Neural cell (in vitro differentiated cells): Measurements from ENCODE around the gene KLHL2. TPM values are rescaled to one million over a fixed set of nuclear protein-coding genes. Genes with fewer than 3 reads are reported as not detected.

Source experiments
- H2AFZ ChIP-seq: fragments of 200-600, 300-800 bp; sonication (generic), shearing (Covaris generic); 2 replicates; pipeline ENCODE4 v1.6.0; 2014; ENCODE audit warnings: low read depth, mild to moderate bottlenecking, antibody characterized with exemption, low read length, moderate library complexity
- H3F3A ChIP-seq: fragments of 200-600 bp; shearing (Covaris generic); 2 replicates; pipeline ENCODE4 v1.6.1; 2016; ENCODE audit warnings: mild to moderate bottlenecking, moderate library complexity, mixed read lengths, antibody characterized with exemption, low read length; ENCODE audit not compliant: insufficient read depth, poor library complexity, severe bottlenecking
- H3K27ac ChIP-seq: fragments of 200-600, 300-800 bp; sonication (generic), shearing (Covaris generic); 2 replicates; pipeline ENCODE4 v1.5.1; 2014; ENCODE audit warnings: mild to moderate bottlenecking, low read length, moderate library complexity
- H3K27me3 ChIP-seq: fragments of 300-800, 200-600 bp; sonication (generic), shearing (Covaris generic); 2 replicates; pipeline ENCODE4 v1.6.0; 2014; ENCODE audit warnings: mild to moderate bottlenecking, low read depth, low read length, moderate library complexity; ENCODE audit not compliant: insufficient read depth
- H3K36me3 ChIP-seq: fragments of 300-800, 200-600 bp; sonication (generic), shearing (Covaris generic); 2 replicates; pipeline ENCODE4 v1.5.1; 2014; ENCODE audit warnings: mild to moderate bottlenecking, antibody characterized with exemption, low read length, moderate library complexity; ENCODE audit not compliant: insufficient read depth
- H3K4me2 ChIP-seq: fragments of 300-800, 200-600 bp; sonication (generic), shearing (Covaris generic); 2 replicates; pipeline ENCODE4 v1.6.0; 2014; ENCODE audit warnings: mild to moderate bottlenecking, low read length
- H3K4me3 ChIP-seq: fragments of 300-800, 200-600 bp; sonication (generic), shearing (Covaris generic); 2 replicates; pipeline ENCODE4 v1.5.1; 2014; ENCODE audit warnings: mild to moderate bottlenecking, low read length, moderate library complexity
- H3K79me2 ChIP-seq: fragments of 200-600 bp; shearing (Covaris generic); replicated peaks from 2 replicates; pipeline ENCODE4 v1.6.0; 2014; ENCODE audit warnings: mild to moderate bottlenecking, low read length, moderate library complexity; ENCODE audit not compliant: insufficient read depth
- H3K9ac ChIP-seq: fragments of 300-800, 200-600 bp; sonication (generic), shearing (Covaris generic); 2 replicates; pipeline ENCODE4 v1.6.1; 2016; ENCODE audit warnings: mild to moderate bottlenecking, low read length, mixed read lengths
- H3K9me2 ChIP-seq: fragments of 200-600 bp; shearing (Covaris generic); 2 replicates; pipeline ENCODE4 v1.6.1; 2016; ENCODE audit warnings: mild to moderate bottlenecking, low read length, mixed read lengths; ENCODE audit not compliant: insufficient read depth
- H3K9me3 ChIP-seq: fragments of 200-600, 300-800 bp; sonication (generic), shearing (Covaris generic); 2 replicates; pipeline ENCODE4 v1.6.1; 2016; ENCODE audit warnings: mild to moderate bottlenecking, mixed run types, low read length, moderate library complexity, mixed read lengths
- H4K20me1 ChIP-seq: fragments of 200-600 bp; shearing (Covaris generic); 2 replicates; pipeline ENCODE4 v1.6.1; 2016; ENCODE audit warnings: mild to moderate bottlenecking, mixed run types; ENCODE audit not compliant: insufficient read depth
- EP300 ChIP-seq: fragments of 450-650 bp; conservative IDR thresholded peaks from 2 replicates; pipeline ENCODE4 v1.6.1; 2014; ENCODE audit warnings: antibody characterized with exemption, mild to moderate bottlenecking, moderate library complexity; ENCODE audit not compliant: poor library complexity, severe bottlenecking
- EZH2 ChIP-seq: fragments of 200-600, 300-800 bp; shearing (Covaris generic), sonication (generic); IDR thresholded peaks from 2 replicates; pipeline ENCODE4 v1.6.1; 2014; ENCODE audit warnings: antibody characterized with exemption, low read length, borderline replicate concordance, mild to moderate bottlenecking; ENCODE audit not compliant: insufficient read depth, poor library complexity, severe bottlenecking
- MXI1 ChIP-seq: fragments of 450-650 bp; conservative IDR thresholded peaks from 2 replicates; pipeline ENCODE4 v1.6.1; 2014; ENCODE audit warnings: antibody characterized with exemption, mild to moderate bottlenecking; ENCODE audit not compliant: poor library complexity, severe bottlenecking
- POLR2AphosphoS5 ChIP-seq: IDR thresholded peaks from 2 replicates; pipeline ENCODE4 v1.6.1; 2012
- RAD21 ChIP-seq: fragments of 450-650 bp; conservative IDR thresholded peaks from 2 replicates; pipeline ENCODE4 v1.6.1; 2014; ENCODE audit warnings: antibody characterized with exemption, mild to moderate bottlenecking, moderate library complexity
- SMC3 ChIP-seq: fragments of 450-650 bp; conservative IDR thresholded peaks from 2 replicates; pipeline ENCODE4 v1.6.1; 2014; ENCODE audit warnings: antibody characterized with exemption, mild to moderate bottlenecking, moderate library complexity; ENCODE audit not compliant: poor library complexity
- TAF1 ChIP-seq: IDR thresholded peaks from 2 replicates; pipeline ENCODE4 v1.6.1; 2012; ENCODE audit warnings: low read depth
- polyA plus RNA-seq: library from polyadenylated mRNA; depleted of rRNA; stranded (reverse); fragments of >200 nt; gene quantifications from 2 replicates; pipeline ENCODE4 v1.2.3, GENCODE V29; 2014
- TF ChIP-seq, protein P1 (sequence below): IDR thresholded peaks from 2 replicates; pipeline ENCODE4 v1.6.1; 2012; ENCODE audit warnings: borderline replicate concordance
- TF ChIP-seq, protein P2 (sequence below): fragments of 450-650 bp; IDR thresholded peaks from 2 replicates; pipeline ENCODE4 v1.5.1; 2014; ENCODE audit warnings: antibody characterized with exemption, mild to moderate bottlenecking, moderate library complexity; ENCODE audit not compliant: poor library complexity, severe bottlenecking

The KLHL2 gene
- polyA plus RNA-seq, 1 donor from 2014 or later: 42.8 TPM

DNA sequence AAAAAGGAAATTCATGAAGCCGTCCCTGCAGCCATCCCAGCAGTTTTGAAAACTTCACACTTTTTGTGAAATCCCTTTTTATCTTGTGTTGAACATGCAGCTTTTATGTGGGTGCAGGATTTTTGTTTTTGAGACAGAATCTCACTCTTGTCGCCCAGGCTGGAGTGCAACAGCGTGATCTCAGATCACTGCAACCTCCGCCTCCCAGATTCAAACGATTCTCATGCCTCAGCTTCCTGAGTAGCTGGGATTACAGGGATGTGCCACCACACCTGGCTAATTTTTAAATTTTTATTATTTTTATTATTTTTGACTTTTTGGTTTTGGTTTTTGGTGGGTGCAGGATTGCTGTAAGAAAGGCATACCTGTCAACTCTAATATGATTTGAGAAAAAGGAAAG is 112.1 kb downstream of the KLHL2 start:
- Histone ChIP-seq H3F3A (no peaks in the 10 kb centered on the region), H3K9ac (no peak overlapping the region), H3K27ac (no peak overlapping the region), H3K4me2 (no peak overlapping the region), H3K36me3 (no peaks in the 10 kb centered on the region), H3K9me3 (no peaks in the 10 kb centered on the region), H4K20me1 (no peaks in the 10 kb centered on the region), H3K27me3 (no peaks in the 10 kb centered on the region), H3K4me3 (no peak overlapping the region), H3K79me2 (peaks cover 2% of the 10 kb centered on the region), H2AFZ (no peak overlapping the region), H3K9me2 (no peaks in the 10 kb centered on the region)
- TF ChIP-seq, protein P1, sequence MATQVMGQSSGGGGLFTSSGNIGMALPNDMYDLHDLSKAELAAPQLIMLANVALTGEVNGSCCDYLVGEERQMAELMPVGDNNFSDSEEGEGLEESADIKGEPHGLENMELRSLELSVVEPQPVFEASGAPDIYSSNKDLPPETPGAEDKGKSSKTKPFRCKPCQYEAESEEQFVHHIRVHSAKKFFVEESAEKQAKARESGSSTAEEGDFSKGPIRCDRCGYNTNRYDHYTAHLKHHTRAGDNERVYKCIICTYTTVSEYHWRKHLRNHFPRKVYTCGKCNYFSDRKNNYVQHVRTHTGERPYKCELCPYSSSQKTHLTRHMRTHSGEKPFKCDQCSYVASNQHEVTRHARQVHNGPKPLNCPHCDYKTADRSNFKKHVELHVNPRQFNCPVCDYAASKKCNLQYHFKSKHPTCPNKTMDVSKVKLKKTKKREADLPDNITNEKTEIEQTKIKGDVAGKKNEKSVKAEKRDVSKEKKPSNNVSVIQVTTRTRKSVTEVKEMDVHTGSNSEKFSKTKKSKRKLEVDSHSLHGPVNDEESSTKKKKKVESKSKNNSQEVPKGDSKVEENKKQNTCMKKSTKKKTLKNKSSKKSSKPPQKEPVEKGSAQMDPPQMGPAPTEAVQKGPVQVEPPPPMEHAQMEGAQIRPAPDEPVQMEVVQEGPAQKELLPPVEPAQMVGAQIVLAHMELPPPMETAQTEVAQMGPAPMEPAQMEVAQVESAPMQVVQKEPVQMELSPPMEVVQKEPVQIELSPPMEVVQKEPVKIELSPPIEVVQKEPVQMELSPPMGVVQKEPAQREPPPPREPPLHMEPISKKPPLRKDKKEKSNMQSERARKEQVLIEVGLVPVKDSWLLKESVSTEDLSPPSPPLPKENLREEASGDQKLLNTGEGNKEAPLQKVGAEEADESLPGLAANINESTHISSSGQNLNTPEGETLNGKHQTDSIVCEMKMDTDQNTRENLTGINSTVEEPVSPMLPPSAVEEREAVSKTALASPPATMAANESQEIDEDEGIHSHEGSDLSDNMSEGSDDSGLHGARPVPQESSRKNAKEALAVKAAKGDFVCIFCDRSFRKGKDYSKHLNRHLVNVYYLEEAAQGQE: no peak
- TF ChIP-seq TAF1 (no peak), EZH2 (no peak), MXI1 (no peak), RAD21 (no peak), EP300 (no peak), SMC3 (no peak), POLR2AphosphoS5 (no peak)
- TF ChIP-seq, protein P2, sequence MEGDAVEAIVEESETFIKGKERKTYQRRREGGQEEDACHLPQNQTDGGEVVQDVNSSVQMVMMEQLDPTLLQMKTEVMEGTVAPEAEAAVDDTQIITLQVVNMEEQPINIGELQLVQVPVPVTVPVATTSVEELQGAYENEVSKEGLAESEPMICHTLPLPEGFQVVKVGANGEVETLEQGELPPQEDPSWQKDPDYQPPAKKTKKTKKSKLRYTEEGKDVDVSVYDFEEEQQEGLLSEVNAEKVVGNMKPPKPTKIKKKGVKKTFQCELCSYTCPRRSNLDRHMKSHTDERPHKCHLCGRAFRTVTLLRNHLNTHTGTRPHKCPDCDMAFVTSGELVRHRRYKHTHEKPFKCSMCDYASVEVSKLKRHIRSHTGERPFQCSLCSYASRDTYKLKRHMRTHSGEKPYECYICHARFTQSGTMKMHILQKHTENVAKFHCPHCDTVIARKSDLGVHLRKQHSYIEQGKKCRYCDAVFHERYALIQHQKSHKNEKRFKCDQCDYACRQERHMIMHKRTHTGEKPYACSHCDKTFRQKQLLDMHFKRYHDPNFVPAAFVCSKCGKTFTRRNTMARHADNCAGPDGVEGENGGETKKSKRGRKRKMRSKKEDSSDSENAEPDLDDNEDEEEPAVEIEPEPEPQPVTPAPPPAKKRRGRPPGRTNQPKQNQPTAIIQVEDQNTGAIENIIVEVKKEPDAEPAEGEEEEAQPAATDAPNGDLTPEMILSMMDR: no peak

DNA sequence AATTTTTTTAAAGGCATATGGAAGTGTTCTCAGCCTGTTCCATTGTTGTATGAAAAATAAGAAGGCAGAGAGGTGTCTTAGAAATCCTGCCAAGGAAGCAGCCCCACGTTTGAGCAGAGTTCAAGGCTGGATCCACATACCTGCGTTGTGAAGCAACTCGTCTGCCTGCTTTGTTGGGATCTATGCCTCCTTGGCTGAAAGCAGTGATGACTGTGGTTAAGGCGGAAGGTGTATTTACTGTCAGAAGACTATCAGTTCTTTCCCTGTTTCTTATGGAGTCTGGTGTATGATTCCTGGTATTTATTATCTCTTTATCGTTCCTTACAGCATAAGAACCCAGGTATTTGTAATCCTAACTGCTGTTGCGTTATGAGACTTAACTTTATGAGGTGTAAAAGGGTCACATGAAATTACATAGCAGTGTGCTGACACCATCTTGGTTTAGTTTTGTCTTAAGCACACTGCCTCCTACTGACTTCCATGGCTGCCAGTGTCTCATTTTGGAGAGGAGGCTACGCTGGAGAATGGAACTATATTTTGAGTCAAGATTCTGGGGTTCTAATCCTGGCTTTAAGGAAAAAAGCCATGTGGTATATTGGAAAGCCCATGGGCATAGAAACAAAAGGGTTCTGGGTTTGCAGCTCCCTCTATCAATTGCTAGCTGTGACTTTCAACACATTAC is 117.0 kb downstream of the KLHL2 start:
- no peak overlapping the region for H3K4me3 ChIP-seq
- no peaks in the 10 kb centered on the region for H3K27me3 ChIP-seq
- no peaks in the 10 kb centered on the region for H3K9me3 ChIP-seq
- H2AFZ ChIP-seq: no peak overlapping the region
- no peaks in the 10 kb centered on the region for H3K36me3 ChIP-seq
- peaks cover 29% of the 10 kb centered on the region for H3K79me2 ChIP-seq
- H3K9me2 ChIP-seq: no peaks in the 10 kb centered on the region
- H3F3A ChIP-seq: peaks cover 8% of the 10 kb centered on the region
- H4K20me1 ChIP-seq: no peaks in the 10 kb centered on the region
- no peak overlapping the region for H3K4me2 ChIP-seq
- H3K27ac ChIP-seq: no peak overlapping the region
- TF ChIP-seq MXI1: no peak
- TF ChIP-seq EP300: no peak
- no peak for TF ChIP-seq EZH2
- TF ChIP-seq SMC3: no peak
- no peak for TF ChIP-seq RAD21
- TF ChIP-seq, protein P1: no peak
- TF ChIP-seq, protein P2: no peak
- TF ChIP-seq TAF1: no peak
- TF ChIP-seq POLR2AphosphoS5: no peak
- H3K9ac ChIP-seq: no peak overlapping the region
